K562 (cell line): Measurements from ENCODE around the gene DNMBP. TPM values are rescaled to one million over a fixed set of nuclear protein-coding genes. Genes with fewer than 3 reads are reported as not detected.

Experiments
- ATAC-seq: fragments of 200-7000 bp; cut with Tn5 transposase; 3 replicates; pipeline ENCODE4 v1.9.1; 2020; ENCODE audit warnings: moderate library complexity
- BruUV-seq: library from RNA; stranded (reverse); fragments of 400-500 nt; replicated peaks from 2 replicates; lab custom pipeline; 2021; lab: Mats Ljungman, UMichigan
- CTCF ChIA-PET: fragments of 300-600 bp; formaldehyde crosslinking; extraction: SDS; loops from one replicate; lab custom pipeline; 2021; ENCODE audit warnings: low intra/inter-chr PET ratio; lab: Yijun Ruan, JAX
- POLR2A ChIA-PET: fragments of 300-600, 350-650 bp; sonication (Branson Sonifier 250); formaldehyde crosslinking; extraction: SDS; loops from one replicate; lab custom pipeline; 2021; ENCODE audit warnings: antibody characterized with exemption, inconsistent platforms; lab: Yijun Ruan, JAX
- DNase-seq, 4 experiments: peaks; one replicate each; pipeline versions ENCODE4 v3.0.0 to v3.0.0-alpha.2; 2011 to 2018; ENCODE audit warnings: low spot score in 3 of 4, mixed read lengths in 3 of 4; ENCODE audit errors: extremely low read depth in 1 of 4
- FAIRE-seq: peaks from 2 replicates; lab custom pipeline; 2011; peaks lifted over from hg19 to GRCh38; lab: Jason Lieb, UNC
- H2AFZ ChIP-seq: 2 replicates; pipeline ENCODE4 v1.6.0; 2011; ENCODE audit warnings: low read depth, low read length, control low read depth, inconsistent platforms
- H3K27ac ChIP-seq: fragments of 200-600 bp; 3 replicates; pipeline ENCODE4 v1.8.0; 2011; ENCODE audit warnings: low read depth, mild to moderate bottlenecking, control low read depth, inconsistent platforms, low read length, moderate library complexity, mixed read lengths; ENCODE audit errors: extremely low read depth
- H3K27me3 ChIP-seq, 2 experiments: fragments of 300-600 bp in 1 of 2; 2 replicates in 1 of 2; 3 replicates in 1 of 2; pipeline versions ENCODE4 v1.6.0 to v1.8.0; 2011; ENCODE audit warnings: inconsistent platforms in 2 of 2, low read length in 2 of 2, mild to moderate bottlenecking in 1 of 2, mixed read lengths in 1 of 2, moderate library complexity in 1 of 2; ENCODE audit not compliant: control insufficient read depth in 2 of 2, insufficient read depth in 2 of 2
- H3K36me3 ChIP-seq: fragments of 300-600 bp; 3 replicates; pipeline ENCODE4 v1.8.0; 2011; ENCODE audit warnings: mild to moderate bottlenecking, low read length, inconsistent platforms; ENCODE audit not compliant: control insufficient read depth, insufficient read depth
- H3K4me1 ChIP-seq, 2 experiments: fragments of 200-600 bp in 1 of 2; replicated peaks in 1 of 2; 2 replicates in 1 of 2; 3 replicates in 1 of 2; pipeline versions ENCODE4 v1.5.1 to v1.8.0; 2011; ENCODE audit warnings: inconsistent platforms in 2 of 2, low read length in 2 of 2, mild to moderate bottlenecking in 1 of 2, mixed read lengths in 1 of 2, moderate library complexity in 1 of 2; ENCODE audit not compliant: control insufficient read depth in 2 of 2, insufficient read depth in 2 of 2
- H3K4me2 ChIP-seq: 2 replicates; pipeline ENCODE4 v1.6.1; 2011; ENCODE audit warnings: low read length, control low read depth, inconsistent platforms, mixed read lengths; ENCODE audit not compliant: insufficient read depth
- H3K4me3 ChIP-seq: fragments of 200-600 bp; sonication (generic), shearing (Covaris generic); 2 replicates; pipeline ENCODE4 v1.5.1; 2016; ENCODE audit warnings: control low read depth, inconsistent platforms
- H3K79me2 ChIP-seq: fragments of 200-600 bp; 3 replicates; pipeline ENCODE4 v1.8.0; 2011; ENCODE audit warnings: low read length, inconsistent platforms; ENCODE audit not compliant: control insufficient read depth, insufficient read depth
- H3K9ac ChIP-seq, 2 experiments: 2 replicates each; pipeline versions ENCODE4 v1.6.0 to v1.6.1; 2011; ENCODE audit warnings: low read depth in 2 of 2, low read length in 2 of 2, control low read depth in 1 of 2, inconsistent platforms in 1 of 2, mild to moderate bottlenecking in 1 of 2, mixed read lengths in 1 of 2; ENCODE audit not compliant: insufficient read depth in 1 of 2
- H3K9me1 ChIP-seq: one replicate; pipeline ENCODE4 v1.6.0; 2011; ENCODE audit warnings: inconsistent platforms, mild to moderate bottlenecking, low read length, moderate library complexity; ENCODE audit not compliant: control insufficient read depth, insufficient read depth
- H3K9me3 ChIP-seq: replicated peaks from 2 replicates; pipeline ENCODE4 v1.5.1; 2011; ENCODE audit warnings: low read depth, low read length, inconsistent platforms; ENCODE audit not compliant: control insufficient read depth, insufficient read depth
- H4K20me1 ChIP-seq: replicated peaks from 2 replicates; pipeline ENCODE4 v1.6.1; 2011; ENCODE audit warnings: low read length, inconsistent platforms, mixed read lengths; ENCODE audit not compliant: control insufficient read depth, insufficient read depth
- BCL6 ChIP-seq: fragments of 250-450 bp; sonication (Bioruptor Pico); IDR thresholded peaks from 2 replicates; pipeline ENCODE4 v1.4.0; 2020
- CEBPB ChIP-seq: fragments of 450-650 bp; IDR thresholded peaks from 2 replicates; pipeline ENCODE4 v1.6.1; 2016; ENCODE audit warnings: missing genetic modification characterization, missing compliant biosample characterization
- ESRRB ChIP-seq: fragments of 250-450 bp; sonication (Bioruptor Pico); IDR thresholded peaks from 2 replicates; pipeline ENCODE4 v1.5.0; 2020; ENCODE audit warnings: mild to moderate bottlenecking, moderate library complexity, borderline replicate concordance
- FOXK1 ChIP-seq: sonication (generic); formaldehyde crosslinking; IDR thresholded peaks from 2 replicates; pipeline ENCODE4 v1.8.0; 2022; ENCODE audit warnings: missing genetic modification reagents, mild to moderate bottlenecking, borderline replicate concordance
- HEY1 ChIP-seq: fragments of 250-450 bp; sonication (Bioruptor Pico); IDR thresholded peaks from 2 replicates; pipeline ENCODE4 v1.5.0; 2020; ENCODE audit warnings: mild to moderate bottlenecking, moderate library complexity, borderline replicate concordance
- NCOA1 ChIP-seq: fragments of 450-650 bp; IDR thresholded peaks from 2 replicates; pipeline ENCODE4 v1.6.1; 2016; ENCODE audit warnings: low read depth
- RBBP5 ChIP-seq: fragments of 200-600 bp; sonication (generic); IDR thresholded peaks from 2 replicates; pipeline ENCODE4 v1.6.1; 2012; ENCODE audit warnings: borderline replicate concordance, mild to moderate bottlenecking, low read length, control low read depth, inconsistent platforms; ENCODE audit not compliant: insufficient read depth, poor library complexity, severe bottlenecking
- TBP ChIP-seq: optimal IDR thresholded peaks from 2 replicates; pipeline ENCODE3; 2011; ENCODE audit warnings: low read depth, low read length, improper control_type of control experiment
- THRA ChIP-seq: fragments of 450-650 bp; IDR thresholded peaks from 2 replicates; pipeline ENCODE4 v1.6.1; 2017; ENCODE audit warnings: mild to moderate bottlenecking, moderate library complexity
- ZBTB33 ChIP-seq: sonication (generic); formaldehyde crosslinking; IDR thresholded peaks from 2 replicates; pipeline ENCODE4 v1.8.1; 2023; ENCODE audit warnings: mild to moderate bottlenecking, missing genetic modification reagents
- ZFP91 ChIP-seq: sonication (generic); formaldehyde crosslinking; IDR thresholded peaks from 2 replicates; pipeline ENCODE4 v1.8.0; 2022; ENCODE audit warnings: mild to moderate bottlenecking, missing genetic modification reagents
- ZNF165 ChIP-seq: fragments of 250-450 bp; sonication (Bioruptor Pico); IDR thresholded peaks from 2 replicates; pipeline ENCODE4 v1.4.0; 2020; ENCODE audit warnings: borderline replicate concordance
- ZNF551 ChIP-seq: fragments of 250-450 bp; sonication (Bioruptor Pico); IDR thresholded peaks from 2 replicates; pipeline ENCODE4 v1.5.0; 2021; ENCODE audit warnings: mild to moderate bottlenecking, moderate library complexity
- WGBS: fragments of 100-300 bp; shearing (Covaris generic); methylation state at CpG from one replicate; pipeline ENCODE4 v1.1.6; 2016; ENCODE audit warnings: low coverage, mixed read lengths; ENCODE audit not compliant: insufficient coverage; ENCODE audit errors: missing lambda C conversion rate; 5-methylcytosine and 5-hydroxymethylcytosine counted together
- in situ Hi-C: fragments of 300-500 bp; cut with MboI; formaldehyde crosslinking; loops from 4 replicates; pipeline ENCODE4 v1.15.0; 2018; ENCODE audit warnings: inconsistent platforms, mixed read lengths
- intact Hi-C: fragments of 100-400 bp; cut with micrococcal nuclease; formaldehyde crosslinking; loops from 2 replicates; pipeline ENCODE4 v1.14.2; 2022
- polyA plus RNA-seq, 8 experiments: library from polyadenylated mRNA; depleted of rRNA in 4 of 8; stranded (reverse) in 5 of 8; unstranded in 3 of 8; fragments of >200 nt; fragmentation: Nextera tagmentation in 2 of 8; fragmentation: Illumina TruSeq in 1 of 8; extraction: Ambion mirVana in 2 of 8; extraction: Trizol in 1 of 8; gene quantifications; 2 replicates each; pipeline versions ENCODE4 v1.2.1 to v1.2.3, GENCODE V29; 2011 to 2014; ENCODE audit warnings: inconsistent platforms in 1 of 8, missing spikeins in 1 of 8
- total RNA-seq, 7 experiments: library from RNA; depleted of rRNA in 6 of 7; stranded (reverse); fragments of >200 nt in 6 of 7; fragmentation: Illumina TruSeq in 2 of 7; extraction: Trizol in 2 of 7; gene quantifications; 2 replicates each; pipeline versions ENCODE4 v1.2.1 to v1.2.3, GENCODE V29; 2011 to 2021; ENCODE audit warnings: low replicate concordance in 1 of 7

Gene DNMBP
- total and polyA plus RNA-seq, 9 of the 15 experiments (the other 6 are each of a cell fraction or from before 2014, with no cell fraction given): 0.83 to 3.7 (median 2.2) TPM

- no peak for ATAC-seq
- no peaks in the 10 kb centered on the region; a peak in 1 of 5 replicates for H3K4me1 ChIP-seq
- CTCF ChIA-PET: no interaction called here
These were observed 81.9 kb downstream of the DNMBP start for GRCh38 chr10:99927721-99928280.

More at GRCh38 chr10:99927721-99928280, 81.9 kb downstream of the DNMBP start:
- Histone ChIP-seq H3K36me3 (no peaks in the 10 kb centered on the region), H3K4me2 (no peak overlapping the region), H3K27ac (no peak overlapping the region), H3K9ac (no peak overlapping the region), H4K20me1 (no peaks in the 10 kb centered on the region), H2AFZ (no peak overlapping the region), H3K79me2 (no peaks in the 10 kb centered on the region), H3K4me3 (no peak overlapping the region), H3K9me1 (no peaks in the 10 kb centered on the region), H3K27me3 (no peaks in the 10 kb centered on the region), H3K9me3 (no peaks in the 10 kb centered on the region)
- in situ Hi-C loops: no loop called here
- no TSS peak for BruUV-seq
- POLR2A ChIA-PET: no interaction called here
- DNase-seq (no peak), FAIRE-seq (no peak)
- 26% methylated on average over 3 of the region's 3 CpGs for WGBS
- intact Hi-C loops: no loop called here
- TF ChIP-seq TBP (no peak), FOXK1 (CRISPR knock-in tag) (no peak), ZFP91 (no peak), ZBTB33 (CRISPR knock-in tag) (no peak), NCOA1 (no peak), ESRRB (no peak), RBBP5 (no peak), BCL6 (CRISPR knock-in tag) (no peak), ZNF551 (CRISPR knock-in tag) (no peak), HEY1 (no peak), THRA (no peak), CEBPB (tag) (no peak), ZNF165 (CRISPR knock-in tag) (no peak)
